Measurements from ENCODE around the gene FCSK.
A peak's percentile ranks its signal among the peaks of the same experiment; 100 is the strongest.
"Not testable (repeated sequence)": the region's sequence is repeated elsewhere in the genome, so short reads cannot be mapped to it uniquely, and the experiment has no call there.

The FCSK gene

GRCh38 chr16:70432723-70433457, 21.5 kb upstream of the FCSK start:
- DNase-seq, result no peak

GRCh38 chr16:70433458-70434103, 20.8 kb upstream of the FCSK start:
- no peak for DNase-seq

- DNase-seq, result no peak
Measured at GRCh38 chr16:70434484-70435260, 19.7 kb upstream of the FCSK start.

- no peak for DNase-seq
Measured at GRCh38 chr16:70437017-70437581, 17.3 kb upstream of the FCSK start.

- no peak for DNase-seq
Measured at GRCh38 chr16:70437582-70438557, 16.5 kb upstream of the FCSK start.

GRCh38 chr16:70438585-70438968, 15.8 kb upstream of the FCSK start:
- no peak for DNase-seq

- peak; percentile 75 for DNase-seq
Measured at GRCh38 chr16:70438969-70439862, 15.2 kb upstream of the FCSK start, which contains the start of gene ST3GAL2. TSS of gene ST3GAL2 (minus strand) at chr16:70439100. CDS start at chr16:70398530, 40,570 bp downstream.

DNA sequence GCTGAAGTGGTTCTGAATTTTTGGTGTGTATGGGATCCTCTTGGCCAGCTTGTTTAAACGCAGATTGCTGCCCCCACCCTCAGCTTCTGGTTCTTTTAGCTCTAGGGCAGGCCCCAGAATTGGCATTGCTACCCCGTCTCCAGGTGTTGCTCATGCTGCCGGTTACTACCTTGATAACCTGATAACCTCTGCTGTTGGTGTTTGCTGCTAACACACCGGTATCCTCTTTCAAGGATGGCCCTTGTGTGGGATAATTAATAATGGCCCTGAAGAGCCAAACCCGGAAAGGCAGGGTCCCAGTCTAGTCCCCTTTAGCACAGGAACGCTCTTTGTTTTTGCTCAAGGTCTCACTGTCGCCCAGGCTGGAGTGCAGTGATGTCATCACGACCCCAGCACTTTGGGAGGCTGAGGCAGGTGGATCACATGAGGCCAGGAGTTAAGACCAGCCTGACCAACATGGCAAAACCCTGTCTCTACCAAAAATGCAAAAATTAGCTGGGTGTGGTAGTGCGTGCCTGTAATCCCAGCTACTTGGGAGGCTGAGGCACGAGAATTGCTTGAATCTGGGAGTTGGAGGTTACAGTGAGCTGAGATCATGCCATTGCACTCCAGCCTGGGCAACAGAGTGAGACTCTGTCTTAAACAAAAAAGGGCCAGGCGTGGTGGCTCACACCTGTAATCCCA, 14.2 kb upstream of the FCSK start:
- no peak for DNase-seq

GRCh38 chr16:70441406-70441990, 12.9 kb upstream of the FCSK start:
- DNase-seq, result no peak

GRCh38 chr16:70442344-70442743, 12.1 kb upstream of the FCSK start:
- DNase-seq, result no peak

- DNase-seq, result no peak
Measured at GRCh38 chr16:70444249-70445063, 9.9 kb upstream of the FCSK start.

- DNase-seq, result no peak
Measured at GRCh38 chr16:70448075-70448474, 6.3 kb upstream of the FCSK start.

- DNase-seq, result not testable (repeated sequence)
Measured at GRCh38 chr16:70450142-70451003, 4.0 kb upstream of the FCSK start.

DNA sequence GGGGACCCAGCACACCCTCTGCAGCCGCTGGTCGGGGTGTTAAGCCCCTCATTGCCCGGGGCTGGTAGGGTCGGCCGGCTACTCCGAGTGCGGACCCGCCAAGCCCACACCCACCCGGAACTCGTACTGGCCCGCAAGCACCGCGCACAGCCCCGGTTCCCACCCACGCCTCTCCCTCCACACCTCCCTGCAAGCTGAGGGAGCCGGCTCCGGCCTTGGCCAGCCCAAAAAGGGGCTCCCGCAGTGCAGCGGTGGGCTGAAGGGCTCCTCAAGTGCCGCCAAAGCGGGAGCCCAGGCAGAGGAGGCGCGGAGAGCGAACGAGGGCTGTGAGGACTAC, 3.4 kb upstream of the FCSK start:
- DNase-seq, result not testable (repeated sequence)

DNA sequence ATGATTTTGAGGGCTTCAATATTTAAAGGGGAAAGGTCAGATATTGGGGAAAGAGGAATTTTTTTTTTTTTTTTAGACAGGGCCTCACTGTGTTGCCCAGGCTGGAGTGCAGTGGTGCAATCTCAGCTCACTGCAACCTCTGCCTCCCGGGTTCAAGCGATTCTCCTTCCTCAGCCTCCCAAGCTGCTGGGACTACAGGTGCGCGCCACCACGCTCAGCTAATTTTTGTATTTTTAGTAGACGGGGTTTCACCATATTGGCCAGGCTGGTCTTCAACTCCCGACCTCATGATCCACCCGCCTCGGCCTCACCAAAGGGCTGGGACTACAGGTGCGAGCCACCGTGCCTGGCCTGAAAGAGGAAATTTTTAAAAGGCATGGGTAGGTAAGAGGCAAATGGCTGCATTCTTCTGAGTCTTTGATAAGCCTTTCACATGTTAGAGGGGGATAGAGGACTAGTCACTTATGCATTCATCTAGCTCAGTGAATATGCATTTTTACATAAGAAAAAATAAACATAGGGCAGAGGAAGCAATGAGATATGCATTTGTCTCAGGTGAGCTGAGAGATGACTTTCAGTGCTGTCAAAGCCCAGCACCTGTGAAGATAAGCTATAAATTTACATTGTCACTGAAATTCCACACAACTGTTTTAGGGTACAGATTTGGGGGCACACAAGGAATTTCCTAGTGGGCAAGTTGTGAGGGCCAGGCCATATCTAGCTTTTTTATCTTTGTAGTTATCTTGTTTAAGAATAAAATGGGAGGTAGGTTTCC, 1.1 kb upstream of the FCSK start:
- DNase-seq, result no peak

DNA sequence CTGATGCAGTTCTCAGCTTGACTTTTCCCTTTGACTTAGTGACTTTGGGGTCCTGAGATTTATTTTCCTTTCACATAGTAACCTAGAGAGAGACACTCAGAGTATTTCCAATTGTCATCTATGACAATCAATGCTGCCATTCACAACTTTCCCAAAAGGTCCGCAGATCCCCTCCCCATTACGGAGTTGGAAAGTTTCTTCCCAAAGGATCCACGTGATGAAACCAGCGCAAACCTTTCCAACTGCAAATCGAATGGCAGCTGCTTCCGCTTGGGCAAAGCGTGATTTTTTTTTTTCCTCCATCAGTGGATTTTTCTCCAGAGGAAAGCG, 538 bp upstream of the FCSK start:
- no peak for DNase-seq

- no peak for DNase-seq
Measured at GRCh38 chr16:70455910-70456309, 1.5 kb downstream of the FCSK start.
